ENCODE measurements around the gene NRXN3. TPM values are rescaled to one million over a fixed set of nuclear protein-coding genes. Genes with fewer than 3 reads are reported as not detected.
A peak's percentile ranks its signal among the peaks of the same experiment; 100 is the strongest.

NRXN3 gene
- total and polyA plus RNA-seq, 2 of the 4 experiments (the other 2 are of a cell fraction): 4.8 to 25.1 TPM

GRCh38 chr14:79510659-79511058 is 1340.5 kb downstream of the NRXN3 start:
- dilution Hi-C loops (cut with HindIII; ENCODE audit: low sequenced_read_pairs, unreplicated experiment) (no loop called here), in situ Hi-C loops (cut with MboI; ENCODE audit: low sequenced_read_pairs) (no loop called here), intact Hi-C loops (cut with micrococcal nuclease) (loop anchor here (10.0 kb wide), 1 partner anchor 236 kb away; no protein-coding TSS in a partner anchor)
- peak overlapping the region; percentile 62; the same call in 1 of the 2 replicates for H2BK20ac ChIP-seq (ENCODE audit: low read depth, low read length)
- H3K36me3 ChIP-seq (ENCODE audit: control insufficient read depth, insufficient read depth, low read length): no peaks in the 10 kb centered on the region
- no peak overlapping the region for H3K56ac ChIP-seq (ENCODE audit: extremely low read depth, insufficient read depth, low read length)
- H3K4ac ChIP-seq (ENCODE audit: low read depth, low read length): no peak overlapping the region; the same call in 1 of the 2 replicates
- H3K27ac ChIP-seq (ENCODE audit: insufficient read depth, low read length): no peak overlapping the region
- no CpG with 5 or more reads among the region's 3 CpGs for WGBS, 2 experiments (ENCODE audit: extremely low coverage in 2 of 2, insufficient read length in 1 of 2)
- H3K9me3 ChIP-seq (ENCODE audit: control insufficient read depth, insufficient read depth, low read length): no peaks in the 10 kb centered on the region
- no peak overlapping the region for H2AK9ac ChIP-seq (replicated peaks; ENCODE audit: low read depth, low read length, poor library complexity)
- peak overlapping the region; percentile 28; the same call in 1 of the 2 replicates for H4K5ac ChIP-seq (ENCODE audit: low read depth, low read length)
- H3K4me1 ChIP-seq (ENCODE audit: control insufficient read depth, insufficient read depth, low read length): peaks cover 15% of the 10 kb centered on the region
- H2AK5ac ChIP-seq (ENCODE audit: low read depth, low read length): no peak overlapping the region
- no peak overlapping the region for H3K4me3 ChIP-seq (ENCODE audit: insufficient read depth, low read depth, low read length)
- H3K79me1 ChIP-seq (ENCODE audit: low read depth in 1 of 2, low read length in 2 of 2): no peaks in the 10 kb centered on the region
- peaks cover 3% of the 10 kb centered on the region; the same call in 1 of the 2 replicates for H3K9me1 ChIP-seq (ENCODE audit: insufficient read depth, low read length)
- no peak overlapping the region for H4K91ac ChIP-seq (ENCODE audit: insufficient read depth, low read depth, low read length)
- H4K20me1 ChIP-seq (ENCODE audit: insufficient read depth, low read length): no peaks in the 10 kb centered on the region
- H3K23ac ChIP-seq (ENCODE audit: low read depth, low read length): no peak overlapping the region
- BruUV-seq (replicated peaks): no TSS peak
- H4K8ac ChIP-seq (ENCODE audit: low read depth in 2 of 2, low read length in 2 of 2): no peak overlapping the region
- peak overlapping the region; percentile 88; the same call in 1 of the 2 replicates for H3K18ac ChIP-seq (ENCODE audit: low read depth, low read length)
- H3K27me3 ChIP-seq (ENCODE audit: control insufficient read depth, insufficient read depth, low read length): no peaks in the 10 kb centered on the region
- ATAC-seq (ENCODE audit: low read depth): peak; percentile 73
- H3K9ac ChIP-seq (ENCODE audit: low read depth, low read length): no peak overlapping the region
- ChIA-PET CTCF (interaction anchor here (0.8 kb wide), 1 partner anchor 505 kb away, joined by 4 read pairs; no protein-coding TSS in a partner anchor), POLR2A (ENCODE audit: unreplicated experiment) (no interaction called here)
- H2BK5ac ChIP-seq (ENCODE audit: low read depth, low read length, poor library complexity, severe bottlenecking): peak overlapping the region; percentile 73
- 0 out of 2 replicates have a peak overlapping the region, but pooled peaks have one; percentile 16 for H3K14ac ChIP-seq (replicated peaks; ENCODE audit: low read depth, low read length)
- H2BK120ac ChIP-seq (ENCODE audit: low read depth, low read length): no peak overlapping the region
- DNase-seq: peak; percentile 65
- TF ChIP-seq CEBPB (IDR thresholded peaks at IDR 0.05; ENCODE audit: low read depth, low read length) (peak; percentile 67), CTCF (conservative IDR thresholded peaks at IDR 0.05; ENCODE audit: low read depth, low read length) (no peak)
- no peak overlapping the region for H2AFZ ChIP-seq (replicated peaks; ENCODE audit: low read length, poor library complexity)
- no peak overlapping the region; the same call in 2 of the 3 replicates for H2BK15ac ChIP-seq (ENCODE audit: low read depth, low read length)
- peak overlapping the region; percentile 62; the same call in 1 of the 2 replicates for H3K4me2 ChIP-seq (ENCODE audit: low read depth, low read length)

Measured in IMR-90 (cell line).